ENCODE data around the gene LRP2.

The LRP2 gene

GRCh38 chr2:169300636-169301530, 61.5 kb downstream of the LRP2 start:
- H3K27ac ChIP-seq (ENCODE audit: low read depth, low read length, severe bottlenecking), result no peak overlapping the region
- WGBS, 2 experiments (ENCODE audit: insufficient coverage in 2 of 2), result 57% methylated on average over 1 of the region's 5 CpGs; no CpG with 5 or more reads in 1 of the 2 experiments
- H3K4me3 ChIP-seq (ENCODE audit: extremely low read depth, insufficient read depth, low read length, poor library complexity, severe bottlenecking), result no peak overlapping the region
- no peaks in the 10 kb centered on the region for H3K4me1 ChIP-seq (ENCODE audit: control insufficient read depth, insufficient read depth, low read length, poor library complexity, severe bottlenecking)
- no peaks in the 10 kb centered on the region for H3K9me3 ChIP-seq (ENCODE audit: control insufficient read depth, low read length)
- H3K36me3 ChIP-seq (ENCODE audit: control insufficient read depth, insufficient read depth, low read length), result no peaks in the 10 kb centered on the region

GRCh38 chr2:169298007-169298406, 64.3 kb downstream of the LRP2 start:
- 100% methylated on average over 1 of the region's 1 CpG; no CpG with 5 or more reads in 1 of the 2 experiments for WGBS, 2 experiments (ENCODE audit: insufficient coverage in 2 of 2)
- Histone ChIP-seq H3K4me1 (ENCODE audit: control insufficient read depth, insufficient read depth, low read length, poor library complexity, severe bottlenecking) (no peaks in the 10 kb centered on the region), H3K4me3 (ENCODE audit: extremely low read depth, insufficient read depth, low read length, poor library complexity, severe bottlenecking) (no peak overlapping the region), H3K9me3 (ENCODE audit: control insufficient read depth, low read length) (no peaks in the 10 kb centered on the region), H3K27ac (ENCODE audit: low read depth, low read length, severe bottlenecking) (no peak overlapping the region), H3K36me3 (ENCODE audit: control insufficient read depth, insufficient read depth, low read length) (no peaks in the 10 kb centered on the region)

GRCh38 chr2:169294001-169294675, 68.2 kb downstream of the LRP2 start:
- Histone ChIP-seq H3K27ac (ENCODE audit: low read depth, low read length, severe bottlenecking) (no peak overlapping the region), H3K4me3 (ENCODE audit: extremely low read depth, insufficient read depth, low read length, poor library complexity, severe bottlenecking) (no peak overlapping the region), H3K36me3 (ENCODE audit: control insufficient read depth, insufficient read depth, low read length) (no peaks in the 10 kb centered on the region), H3K4me1 (ENCODE audit: control insufficient read depth, insufficient read depth, low read length, poor library complexity, severe bottlenecking) (no peaks in the 10 kb centered on the region), H3K9me3 (ENCODE audit: control insufficient read depth, low read length) (no peaks in the 10 kb centered on the region)
- 84 to 93% methylated on average over 5 to 6 of the region's 9 CpGs for WGBS, 2 experiments (ENCODE audit: insufficient coverage in 2 of 2)

- Histone ChIP-seq H3K9me3 (ENCODE audit: control insufficient read depth, low read length) (no peaks in the 10 kb centered on the region), H3K4me1 (ENCODE audit: control insufficient read depth, insufficient read depth, low read length, poor library complexity, severe bottlenecking) (no peaks in the 10 kb centered on the region), H3K36me3 (ENCODE audit: control insufficient read depth, insufficient read depth, low read length) (no peaks in the 10 kb centered on the region), H3K4me3 (ENCODE audit: extremely low read depth, insufficient read depth, low read length, poor library complexity, severe bottlenecking) (no peak overlapping the region), H3K27ac (ENCODE audit: low read depth, low read length, severe bottlenecking) (no peak overlapping the region)
- WGBS, 2 experiments (ENCODE audit: insufficient coverage in 2 of 2), result 35 to 39% methylated on average over 2 of the region's 2 CpGs
Measured at GRCh38 chr2:169291517-169291916, 70.8 kb downstream of the LRP2 start.

- H3K36me3 ChIP-seq (ENCODE audit: control insufficient read depth, insufficient read depth, low read length), result no peaks in the 10 kb centered on the region
- 75 to 100% methylated on average over 1 to 3 of the region's 3 CpGs for WGBS, 2 experiments (ENCODE audit: insufficient coverage in 2 of 2)
Measured at GRCh38 chr2:169290433-169290832, 71.9 kb downstream of the LRP2 start.

GRCh38 chr2:169287666-169288065, 74.7 kb downstream of the LRP2 start:
- H3K4me1 ChIP-seq (ENCODE audit: control insufficient read depth, insufficient read depth, low read length, poor library complexity, severe bottlenecking), result no peaks in the 10 kb centered on the region
- H3K36me3 ChIP-seq (ENCODE audit: control insufficient read depth, insufficient read depth, low read length), result no peaks in the 10 kb centered on the region
- no peaks in the 10 kb centered on the region for H3K9me3 ChIP-seq (ENCODE audit: control insufficient read depth, low read length)
- H3K27ac ChIP-seq (ENCODE audit: low read depth, low read length, severe bottlenecking), result no peak overlapping the region
- no peak overlapping the region for H3K4me3 ChIP-seq (ENCODE audit: extremely low read depth, insufficient read depth, low read length, poor library complexity, severe bottlenecking)

More at GRCh38 chr2:169290433-169290832, 71.9 kb downstream of the LRP2 start:
- Histone ChIP-seq H3K27ac (ENCODE audit: low read depth, low read length, severe bottlenecking) (no peak overlapping the region), H3K4me1 (ENCODE audit: control insufficient read depth, insufficient read depth, low read length, poor library complexity, severe bottlenecking) (no peaks in the 10 kb centered on the region), H3K4me3 (ENCODE audit: extremely low read depth, insufficient read depth, low read length, poor library complexity, severe bottlenecking) (no peak overlapping the region), H3K9me3 (ENCODE audit: control insufficient read depth, low read length) (no peaks in the 10 kb centered on the region)

- WGBS, 2 experiments (ENCODE audit: insufficient coverage in 2 of 2), result 63 to 76% methylated on average over 1 to 2 of the region's 4 CpGs
- Histone ChIP-seq H3K4me3 (ENCODE audit: extremely low read depth, insufficient read depth, low read length, poor library complexity, severe bottlenecking) (no peak overlapping the region), H3K9me3 (ENCODE audit: control insufficient read depth, low read length) (no peaks in the 10 kb centered on the region), H3K27ac (ENCODE audit: low read depth, low read length, severe bottlenecking) (no peak overlapping the region), H3K36me3 (ENCODE audit: control insufficient read depth, insufficient read depth, low read length) (no peaks in the 10 kb centered on the region), H3K4me1 (ENCODE audit: control insufficient read depth, insufficient read depth, low read length, poor library complexity, severe bottlenecking) (no peaks in the 10 kb centered on the region)
Measured at GRCh38 chr2:169286624-169287231, 75.6 kb downstream of the LRP2 start.

- H3K27ac ChIP-seq (ENCODE audit: low read depth, low read length, severe bottlenecking), result no peak overlapping the region
- no peaks in the 10 kb centered on the region for H3K36me3 ChIP-seq (ENCODE audit: control insufficient read depth, insufficient read depth, low read length)
- no peak overlapping the region for H3K4me3 ChIP-seq (ENCODE audit: extremely low read depth, insufficient read depth, low read length, poor library complexity, severe bottlenecking)
- no peaks in the 10 kb centered on the region for H3K9me3 ChIP-seq (ENCODE audit: control insufficient read depth, low read length)
- H3K4me1 ChIP-seq (ENCODE audit: control insufficient read depth, insufficient read depth, low read length, poor library complexity, severe bottlenecking), result no peaks in the 10 kb centered on the region
- 42 to 52% methylated on average over 2 to 3 of the region's 5 CpGs for WGBS, 2 experiments (ENCODE audit: insufficient coverage in 2 of 2)
Measured at GRCh38 chr2:169285531-169286235, 76.7 kb downstream of the LRP2 start.

- no peak overlapping the region for H3K27ac ChIP-seq (ENCODE audit: low read depth, low read length, severe bottlenecking)
- 86 to 100% methylated on average over 1 to 2 of the region's 4 CpGs for WGBS, 2 experiments (ENCODE audit: insufficient coverage in 2 of 2)
- no peak overlapping the region for H3K4me3 ChIP-seq (ENCODE audit: extremely low read depth, insufficient read depth, low read length, poor library complexity, severe bottlenecking)
- no peaks in the 10 kb centered on the region for H3K36me3 ChIP-seq (ENCODE audit: control insufficient read depth, insufficient read depth, low read length)
- no peaks in the 10 kb centered on the region for H3K9me3 ChIP-seq (ENCODE audit: control insufficient read depth, low read length)
- no peaks in the 10 kb centered on the region for H3K4me1 ChIP-seq (ENCODE audit: control insufficient read depth, insufficient read depth, low read length, poor library complexity, severe bottlenecking)
Measured at GRCh38 chr2:169280502-169280901, 81.8 kb downstream of the LRP2 start.

GRCh38 chr2:169275696-169276444, 86.5 kb downstream of the LRP2 start:
- WGBS, 2 experiments (ENCODE audit: insufficient coverage in 2 of 2), result 86 to 100% methylated on average over 3 to 4 of the region's 7 CpGs
- Histone ChIP-seq H3K36me3 (ENCODE audit: control insufficient read depth, insufficient read depth, low read length) (no peaks in the 10 kb centered on the region), H3K4me1 (ENCODE audit: control insufficient read depth, insufficient read depth, low read length, poor library complexity, severe bottlenecking) (no peaks in the 10 kb centered on the region)

More at GRCh38 chr2:169275696-169276444, 86.5 kb downstream of the LRP2 start:
- H3K4me3 ChIP-seq (ENCODE audit: extremely low read depth, insufficient read depth, low read length, poor library complexity, severe bottlenecking), result no peak overlapping the region
- H3K27ac ChIP-seq (ENCODE audit: low read depth, low read length, severe bottlenecking), result no peak overlapping the region
- H3K9me3 ChIP-seq (ENCODE audit: control insufficient read depth, low read length), result no peaks in the 10 kb centered on the region
